GM12891 (cell line): Measurements from ENCODE around the gene ZPR1.

Experiments used
- DNase-seq: peaks from one replicate; pipeline ENCODE4 v3.0.0; 2011; ENCODE audit warnings: low spot score; ENCODE audit not compliant: insufficient read length
- FAIRE-seq: peaks from 2 replicates; lab custom pipeline; 2011; peaks lifted over from hg19 to GRCh38; lab: Jason Lieb, UNC
- PAX5 ChIP-seq: IDR thresholded peaks from 2 replicates; pipeline ENCODE4 v1.6.1; 2011; ENCODE audit warnings: low read length, moderate library complexity, mild to moderate bottlenecking; ENCODE audit not compliant: insufficient read depth, severe bottlenecking
- POLR2A ChIP-seq: IDR thresholded peaks from 2 replicates; pipeline ENCODE4 v1.6.1; 2011; ENCODE audit warnings: low read depth, low read length, control low read depth
- POLR2AphosphoS5 ChIP-seq: IDR thresholded peaks from 2 replicates; pipeline ENCODE4 v1.6.1; 2011; ENCODE audit warnings: low read depth, low read length, control low read depth
- POU2F2 ChIP-seq: IDR thresholded peaks from 2 replicates; pipeline ENCODE4 v1.6.1; 2011; ENCODE audit warnings: low read depth, mild to moderate bottlenecking, control low read depth, low read length, moderate library complexity
- SPI1 ChIP-seq: IDR thresholded peaks from 2 replicates; pipeline ENCODE4 v1.6.1; 2011; ENCODE audit warnings: low read depth, low read length, control low read depth
- TAF1 ChIP-seq: IDR thresholded peaks from 2 replicates; pipeline ENCODE4 v1.6.1; 2011; ENCODE audit warnings: low read depth, low read length, control low read depth

Gene ZPR1

DNA sequence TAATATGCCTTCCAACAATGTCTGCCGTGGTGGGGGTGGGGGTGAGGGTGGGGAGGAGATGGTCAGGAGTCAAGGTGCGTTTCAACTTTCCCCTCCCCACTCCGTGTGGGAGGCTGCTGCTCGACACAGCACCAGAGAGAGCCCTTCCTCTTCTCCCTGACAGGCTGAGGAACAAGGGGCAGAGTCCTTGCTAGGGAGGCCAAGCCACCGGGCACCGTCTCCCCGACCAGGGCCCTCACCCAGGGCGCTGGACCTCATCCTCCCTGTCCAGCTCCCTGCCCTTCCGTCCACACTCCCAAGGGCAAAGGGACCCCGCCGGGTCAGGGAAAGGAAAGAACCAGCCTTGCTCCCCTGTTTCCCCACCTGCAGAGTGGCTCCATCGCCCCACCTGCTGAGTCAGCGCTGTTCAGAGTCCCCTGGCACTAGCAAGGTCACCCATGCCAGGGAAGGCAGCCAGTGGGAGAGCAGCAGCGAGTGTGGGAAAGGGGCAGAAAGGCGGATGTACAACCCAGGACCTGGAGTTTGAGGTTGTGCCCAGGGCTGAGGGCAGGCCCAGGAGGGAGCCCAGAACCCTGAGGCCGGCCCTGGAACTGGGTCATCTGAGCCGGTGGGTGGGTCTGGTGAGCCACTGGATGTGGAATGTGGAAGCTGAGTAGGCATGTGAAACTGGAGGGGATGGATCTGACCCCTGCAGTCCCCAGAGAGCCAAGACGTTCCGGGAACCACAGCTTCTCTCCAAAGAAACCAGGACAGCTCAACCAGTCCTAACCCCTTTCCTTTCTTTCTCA, 62.2 kb downstream of the ZPR1 start:
- TF ChIP-seq POLR2A (no peak), POLR2AphosphoS5 (no peak), POU2F2 (no peak), SPI1 (no peak), PAX5 (no peak)
- FAIRE-seq (no peak), DNase-seq (no peak)

DNA sequence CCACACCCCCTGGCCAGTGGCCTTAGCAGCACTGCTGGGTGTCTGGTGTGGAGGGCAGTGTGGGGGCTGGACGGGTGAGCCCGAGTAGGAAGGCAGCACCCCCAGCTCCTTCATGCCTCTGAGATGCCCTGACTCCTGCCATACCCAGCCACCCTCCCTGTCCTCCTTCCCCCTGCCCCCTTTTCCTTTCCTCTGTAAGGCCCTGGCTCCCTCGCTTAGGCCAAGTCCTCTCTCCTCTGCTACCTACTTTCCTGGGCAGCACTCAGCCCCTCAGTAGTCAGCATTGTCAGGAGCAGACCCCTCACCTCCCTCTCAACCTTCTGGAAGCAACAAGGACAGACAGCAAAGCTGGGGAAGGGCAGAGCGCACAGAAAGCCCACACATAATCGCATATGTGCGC, 63.0 kb downstream of the ZPR1 start:
- no peak for DNase-seq
- FAIRE-seq: no peak
- TF ChIP-seq POLR2AphosphoS5 (no peak), SPI1 (no peak), PAX5 (no peak), POLR2A (no peak), TAF1 (no peak), POU2F2 (no peak)
